ENCODE results near the gene DAB2IP. TPM values are rescaled to one million over a fixed set of nuclear protein-coding genes. Genes with fewer than 3 reads are reported as not detected.
"Not testable (repeated sequence)": the region's sequence is repeated elsewhere in the genome, so short reads cannot be mapped to it uniquely, and the experiment has no call there.

DAB2IP gene
- total and polyA plus RNA-seq, 2 experiments from 2014 or later, result 8.9 to 42.8 TPM

DNA sequence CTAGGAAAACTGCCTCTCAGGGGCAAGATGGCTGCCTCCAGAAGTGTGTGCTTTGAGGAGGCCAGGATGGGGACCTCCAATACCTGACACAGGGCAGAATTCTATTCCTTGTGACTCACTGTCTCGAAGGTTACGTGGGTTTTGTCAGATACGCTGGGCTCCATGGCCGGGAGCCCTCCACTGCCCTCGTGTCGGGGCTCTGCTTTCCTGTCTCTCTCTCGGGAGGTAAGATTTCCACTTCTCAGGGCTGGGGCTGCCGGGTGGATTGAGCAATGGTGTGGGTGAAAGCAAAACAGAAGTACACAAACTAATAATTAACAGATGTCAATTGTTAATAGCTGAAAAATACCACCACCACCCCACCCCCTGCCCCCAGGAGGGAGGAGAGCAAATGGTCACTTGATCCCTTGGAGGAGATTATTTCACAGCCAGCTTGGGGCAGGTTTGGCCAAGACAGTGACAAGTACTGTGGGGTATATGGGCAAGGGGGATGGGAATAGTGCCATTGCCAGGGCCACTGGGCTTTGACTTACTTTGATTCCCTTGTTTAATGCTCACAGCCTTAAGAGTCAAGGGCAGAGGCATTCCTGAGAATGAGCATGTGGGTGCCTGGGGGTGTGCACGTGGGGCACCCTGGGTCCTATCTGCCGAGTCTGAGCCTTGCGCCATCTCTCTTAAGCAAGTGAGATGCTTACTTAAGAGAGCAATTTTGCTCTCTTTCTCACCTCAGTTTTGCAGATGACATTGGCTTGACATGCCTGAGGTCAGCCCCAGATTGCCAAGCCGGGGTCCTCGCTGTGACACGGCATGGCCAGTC lies 28.8 kb upstream of the DAB2IP start:
- no peak for ATAC-seq
- Histone ChIP-seq H2AFZ (no peak overlapping the region), H3K27me3 (ENCODE audit: insufficient read depth) (no peaks in the 10 kb centered on the region), H3K4me2 (no peak overlapping the region), H3K36me3 (ENCODE audit: insufficient read depth) (no peaks in the 10 kb centered on the region), H3K27ac (ENCODE audit: low read depth) (no peak overlapping the region), H4K20me1 (replicated peaks; ENCODE audit: insufficient read depth) (peaks cover 23% of the 10 kb centered on the region), H3K4me1 (ENCODE audit: insufficient read depth) (no peaks in the 10 kb centered on the region), H3F3A (replicated peaks; ENCODE audit: low read depth) (no peaks in the 10 kb centered on the region), H3K4me3 (no peak overlapping the region), H3K9me2 (ENCODE audit: insufficient read depth) (no peaks in the 10 kb centered on the region), H3K79me2 (replicated peaks; ENCODE audit: insufficient read depth) (0 out of 2 replicates have a peak, but pooled peaks cover 8% of the 10 kb centered on the region)
- no peak for DNase-seq (ENCODE audit: low spot score)
- H3K27ac Mint-ChIP-seq, result 0 out of 2 replicates have a peak overlapping the region, but pooled peaks have one; percentile 4
- H3K4me1 Mint-ChIP-seq, result peaks cover 12% of the 10 kb centered on the region; the same call in 2 of the 3 replicates
- H3K4me3 Mint-ChIP-seq, result no peak overlapping the region
- TF ChIP-seq, protein P1, sequence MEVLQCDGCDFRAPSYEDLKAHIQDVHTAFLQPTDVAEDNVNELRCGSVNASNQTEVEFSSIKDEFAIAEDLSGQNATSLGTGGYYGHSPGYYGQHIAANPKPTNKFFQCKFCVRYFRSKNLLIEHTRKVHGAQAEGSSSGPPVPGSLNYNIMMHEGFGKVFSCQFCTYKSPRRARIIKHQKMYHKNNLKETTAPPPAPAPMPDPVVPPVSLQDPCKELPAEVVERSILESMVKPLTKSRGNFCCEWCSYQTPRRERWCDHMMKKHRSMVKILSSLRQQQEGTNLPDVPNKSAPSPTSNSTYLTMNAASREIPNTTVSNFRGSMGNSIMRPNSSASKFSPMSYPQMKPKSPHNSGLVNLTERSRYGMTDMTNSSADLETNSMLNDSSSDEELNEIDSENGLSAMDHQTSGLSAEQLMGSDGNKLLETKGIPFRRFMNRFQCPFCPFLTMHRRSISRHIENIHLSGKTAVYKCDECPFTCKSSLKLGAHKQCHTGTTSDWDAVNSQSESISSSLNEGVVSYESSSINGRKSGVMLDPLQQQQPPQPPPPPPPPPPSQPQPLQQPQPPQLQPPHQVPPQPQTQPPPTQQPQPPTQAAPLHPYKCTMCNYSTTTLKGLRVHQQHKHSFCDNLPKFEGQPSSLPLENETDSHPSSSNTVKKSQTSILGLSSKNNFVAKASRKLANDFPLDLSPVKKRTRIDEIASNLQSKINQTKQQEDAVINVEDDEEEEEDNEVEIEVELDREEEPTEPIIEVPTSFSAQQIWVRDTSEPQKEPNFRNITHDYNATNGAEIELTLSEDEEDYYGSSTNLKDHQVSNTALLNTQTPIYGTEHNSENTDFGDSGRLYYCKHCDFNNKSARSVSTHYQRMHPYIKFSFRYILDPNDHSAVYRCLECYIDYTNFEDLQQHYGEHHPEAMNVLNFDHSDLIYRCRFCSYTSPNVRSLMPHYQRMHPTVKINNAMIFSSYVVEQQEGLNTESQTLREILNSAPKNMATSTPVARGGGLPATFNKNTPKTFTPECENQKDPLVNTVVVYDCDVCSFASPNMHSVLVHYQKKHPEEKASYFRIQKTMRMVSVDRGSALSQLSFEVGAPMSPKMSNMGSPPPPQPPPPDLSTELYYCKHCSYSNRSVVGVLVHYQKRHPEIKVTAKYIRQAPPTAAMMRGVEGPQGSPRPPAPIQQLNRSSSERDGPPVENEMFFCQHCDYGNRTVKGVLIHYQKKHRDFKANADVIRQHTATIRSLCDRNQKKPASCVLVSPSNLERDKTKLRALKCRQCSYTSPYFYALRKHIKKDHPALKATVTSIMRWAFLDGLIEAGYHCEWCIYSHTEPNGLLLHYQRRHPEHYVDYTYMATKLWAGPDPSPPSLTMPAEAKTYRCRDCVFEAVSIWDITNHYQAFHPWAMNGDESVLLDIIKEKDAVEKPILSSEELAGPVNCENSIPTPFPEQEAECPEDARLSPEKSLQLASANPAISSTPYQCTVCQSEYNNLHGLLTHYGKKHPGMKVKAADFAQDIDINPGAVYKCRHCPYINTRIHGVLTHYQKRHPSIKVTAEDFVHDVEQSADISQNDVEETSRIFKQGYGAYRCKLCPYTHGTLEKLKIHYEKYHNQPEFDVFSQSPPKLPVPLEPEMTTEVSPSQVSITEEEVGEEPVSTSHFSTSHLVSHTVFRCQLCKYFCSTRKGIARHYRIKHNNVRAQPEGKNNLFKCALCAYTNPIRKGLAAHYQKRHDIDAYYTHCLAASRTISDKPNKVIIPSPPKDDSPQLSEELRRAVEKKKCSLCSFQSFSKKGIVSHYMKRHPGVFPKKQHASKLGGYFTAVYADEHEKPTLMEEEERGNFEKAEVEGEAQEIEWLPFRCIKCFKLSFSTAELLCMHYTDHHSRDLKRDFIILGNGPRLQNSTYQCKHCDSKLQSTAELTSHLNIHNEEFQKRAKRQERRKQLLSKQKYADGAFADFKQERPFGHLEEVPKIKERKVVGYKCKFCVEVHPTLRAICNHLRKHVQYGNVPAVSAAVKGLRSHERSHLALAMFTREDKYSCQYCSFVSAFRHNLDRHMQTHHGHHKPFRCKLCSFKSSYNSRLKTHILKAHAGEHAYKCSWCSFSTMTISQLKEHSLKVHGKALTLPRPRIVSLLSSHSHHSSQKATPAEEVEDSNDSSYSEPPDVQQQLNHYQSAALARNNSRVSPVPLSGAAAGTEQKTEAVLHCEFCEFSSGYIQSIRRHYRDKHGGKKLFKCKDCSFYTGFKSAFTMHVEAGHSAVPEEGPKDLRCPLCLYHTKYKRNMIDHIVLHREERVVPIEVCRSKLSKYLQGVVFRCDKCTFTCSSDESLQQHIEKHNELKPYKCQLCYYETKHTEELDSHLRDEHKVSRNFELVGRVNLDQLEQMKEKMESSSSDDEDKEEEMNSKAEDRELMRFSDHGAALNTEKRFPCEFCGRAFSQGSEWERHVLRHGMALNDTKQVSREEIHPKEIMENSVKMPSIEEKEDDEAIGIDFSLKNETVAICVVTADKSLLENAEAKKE (CRISPR knock-in tag; IDR thresholded peaks at IDR 0.05), result no peak
- no peaks in the 10 kb centered on the region for H3K36me3 Mint-ChIP-seq (ENCODE audit: low read depth)
- H3K9me3 Mint-ChIP-seq, result no peaks in the 10 kb centered on the region
- H3K27me3 Mint-ChIP-seq (ENCODE audit: insufficient read depth, low read depth, poor library complexity), result no peaks in the 10 kb centered on the region

DNA sequence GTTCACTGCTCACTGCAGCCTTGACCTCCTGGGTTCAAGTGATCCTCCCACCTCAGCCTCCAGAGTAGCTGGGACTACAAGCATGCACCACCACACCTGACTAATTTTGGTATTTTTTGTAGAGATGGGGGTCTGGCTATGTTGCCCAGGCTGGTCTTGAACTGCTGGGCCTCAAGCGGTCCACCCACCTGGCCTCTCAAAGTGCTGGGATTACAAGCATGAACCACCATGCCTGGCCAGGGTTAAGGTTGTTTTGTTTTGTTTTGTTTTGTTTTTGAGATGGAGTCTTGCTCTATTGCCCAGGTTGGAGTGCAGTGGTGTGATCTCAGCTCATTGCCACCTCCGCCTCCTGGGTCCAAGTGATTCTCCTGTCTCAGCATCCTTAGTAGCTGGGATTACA lies 28.0 kb upstream of the DAB2IP start:
- H3K27me3 Mint-ChIP-seq (ENCODE audit: insufficient read depth, low read depth, poor library complexity); H3K27ac ChIP-seq (ENCODE audit: low read depth); H3K4me3 Mint-ChIP-seq; H3K9me3 Mint-ChIP-seq; DNase-seq (ENCODE audit: low spot score); H3F3A ChIP-seq (replicated peaks; ENCODE audit: low read depth); H3K27me3 ChIP-seq (ENCODE audit: insufficient read depth); H3K4me1 ChIP-seq (ENCODE audit: insufficient read depth); H3K36me3 Mint-ChIP-seq (ENCODE audit: low read depth); H3K79me2 ChIP-seq (replicated peaks; ENCODE audit: insufficient read depth); H3K4me2 ChIP-seq; H3K4me3 ChIP-seq; H3K9me2 ChIP-seq (ENCODE audit: insufficient read depth); H2AFZ ChIP-seq; H3K27ac Mint-ChIP-seq; ATAC-seq; H3K36me3 ChIP-seq (ENCODE audit: insufficient read depth): not testable (repeated sequence)
- peaks cover 12% of the 10 kb centered on the region; the same call in 2 of the 3 replicates for H3K4me1 Mint-ChIP-seq
- peaks cover 22% of the 10 kb centered on the region for H4K20me1 ChIP-seq (replicated peaks; ENCODE audit: insufficient read depth)

Data from GM23338 (cell line).